GM12874 (cell line): ENCODE measurements around the gene SLC26A1.

Experiments used
- CTCF ChIP-seq: IDR thresholded peaks from 2 replicates; pipeline ENCODE4 v1.5.1; 2011; ENCODE audit warnings: low read depth, mild to moderate bottlenecking, control low read depth, low read length, moderate library complexity; ENCODE audit not compliant: insufficient read depth

Gene SLC26A1

GRCh38 chr4:945274-946102, 47.7 kb downstream of the SLC26A1 start:
- TF ChIP-seq CTCF: no peak
